Brain microvascular endothelial cell (primary cell): ENCODE data around the gene ACSM3.
"Not testable (repeated sequence)": the region's sequence is repeated elsewhere in the genome, so short reads cannot be mapped to it uniquely, and the experiment has no call there.

Experiments used
- DNase-seq: peaks from one replicate; pipeline ENCODE4 v3.0.0-alpha.2; 2020
- H3K27ac ChIP-seq: fragments of 250-450 bp; sonication (Bioruptor Pico); 2 replicates; pipeline ENCODE4 v1.5.1; 2020; ENCODE audit warnings: mild to moderate bottlenecking, moderate library complexity
- H3K27me3 ChIP-seq: fragments of 250-450 bp; sonication (Bioruptor Pico); replicated peaks from 2 replicates; pipeline ENCODE4 v1.5.1; 2020; ENCODE audit warnings: mild to moderate bottlenecking
- H3K36me3 ChIP-seq: fragments of 250-450 bp; sonication (Bioruptor Pico); replicated peaks from 2 replicates; pipeline ENCODE4 v1.5.1; 2020; ENCODE audit warnings: mild to moderate bottlenecking
- H3K4me3 ChIP-seq: 2 replicates; pipeline ENCODE4 v1.5.1; 2011; ENCODE audit warnings: low read depth, mild to moderate bottlenecking, control low read depth, low read length, moderate library complexity
- in situ Hi-C: cut with HindIII; loops from 2 replicates; pipeline ENCODE4 v1.10.0; 2017; ENCODE audit warnings: low sequenced_read_pairs, low pct_ligation_motif_present
- TF ChIP-seq, protein P1 (sequence below): IDR thresholded peaks from 2 replicates; pipeline ENCODE4 v1.5.1; 2011; ENCODE audit warnings: low read depth, mild to moderate bottlenecking, moderate library complexity, low read length, control low read depth, inconsistent platforms; ENCODE audit errors: missing control alignments

The ACSM3 gene, protein sequence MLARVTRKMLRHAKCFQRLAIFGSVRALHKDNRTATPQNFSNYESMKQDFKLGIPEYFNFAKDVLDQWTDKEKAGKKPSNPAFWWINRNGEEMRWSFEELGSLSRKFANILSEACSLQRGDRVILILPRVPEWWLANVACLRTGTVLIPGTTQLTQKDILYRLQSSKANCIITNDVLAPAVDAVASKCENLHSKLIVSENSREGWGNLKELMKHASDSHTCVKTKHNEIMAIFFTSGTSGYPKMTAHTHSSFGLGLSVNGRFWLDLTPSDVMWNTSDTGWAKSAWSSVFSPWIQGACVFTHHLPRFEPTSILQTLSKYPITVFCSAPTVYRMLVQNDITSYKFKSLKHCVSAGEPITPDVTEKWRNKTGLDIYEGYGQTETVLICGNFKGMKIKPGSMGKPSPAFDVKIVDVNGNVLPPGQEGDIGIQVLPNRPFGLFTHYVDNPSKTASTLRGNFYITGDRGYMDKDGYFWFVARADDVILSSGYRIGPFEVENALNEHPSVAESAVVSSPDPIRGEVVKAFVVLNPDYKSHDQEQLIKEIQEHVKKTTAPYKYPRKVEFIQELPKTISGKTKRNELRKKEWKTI

DNA sequence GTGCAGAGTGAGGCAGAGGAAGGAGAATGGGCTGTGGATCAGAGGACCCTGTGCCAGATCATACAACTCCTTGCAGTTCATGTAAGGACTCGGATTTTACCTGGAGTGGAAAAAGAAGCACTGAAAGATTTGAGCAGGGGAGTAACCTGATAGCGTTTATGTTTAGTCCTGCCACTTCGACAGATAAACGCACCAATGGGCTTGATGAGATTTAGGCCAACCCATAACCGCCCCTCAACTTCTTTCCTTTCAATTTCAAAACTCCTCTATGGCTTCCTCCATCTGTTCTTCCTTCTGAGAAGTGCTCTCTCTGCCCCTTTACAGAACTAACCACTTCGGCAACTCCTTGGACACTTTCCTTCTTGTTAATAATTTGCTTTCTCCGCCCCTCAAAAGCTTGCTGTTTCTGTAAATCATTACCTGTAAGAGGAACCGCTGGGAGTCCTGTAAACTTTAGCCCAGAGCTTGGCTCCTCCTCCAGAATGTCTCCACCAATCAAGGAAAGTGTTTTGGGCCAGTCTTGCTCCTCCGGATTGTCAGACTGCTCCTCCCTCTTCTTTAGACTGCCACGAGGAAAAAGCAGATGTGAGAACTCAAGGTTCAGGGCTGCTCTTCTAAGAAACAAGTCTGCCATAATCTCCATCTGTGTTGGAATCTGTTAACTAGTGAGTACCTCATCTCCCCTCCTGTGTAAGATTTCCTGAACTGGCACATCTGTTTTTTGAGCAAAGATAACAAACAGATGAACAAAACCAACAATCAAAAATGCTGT is at the start of gene ACSM3:
Gene ACSM3 (plus strand): TSS at position 554 of the 772 bp plus-strand sequence. CDS start 6,021 bp downstream, outside the sequence.
- Histone ChIP-seq H3K36me3 (no peaks in the 10 kb centered on the region), H3K27me3 (no peaks in the 10 kb centered on the region), H3K27ac (no peak within 1 kb of the TSS), H3K4me3 (peak within 1 kb of the TSS; percentile 50)
- peak; percentile 53 for DNase-seq
- TF ChIP-seq, protein P1, sequence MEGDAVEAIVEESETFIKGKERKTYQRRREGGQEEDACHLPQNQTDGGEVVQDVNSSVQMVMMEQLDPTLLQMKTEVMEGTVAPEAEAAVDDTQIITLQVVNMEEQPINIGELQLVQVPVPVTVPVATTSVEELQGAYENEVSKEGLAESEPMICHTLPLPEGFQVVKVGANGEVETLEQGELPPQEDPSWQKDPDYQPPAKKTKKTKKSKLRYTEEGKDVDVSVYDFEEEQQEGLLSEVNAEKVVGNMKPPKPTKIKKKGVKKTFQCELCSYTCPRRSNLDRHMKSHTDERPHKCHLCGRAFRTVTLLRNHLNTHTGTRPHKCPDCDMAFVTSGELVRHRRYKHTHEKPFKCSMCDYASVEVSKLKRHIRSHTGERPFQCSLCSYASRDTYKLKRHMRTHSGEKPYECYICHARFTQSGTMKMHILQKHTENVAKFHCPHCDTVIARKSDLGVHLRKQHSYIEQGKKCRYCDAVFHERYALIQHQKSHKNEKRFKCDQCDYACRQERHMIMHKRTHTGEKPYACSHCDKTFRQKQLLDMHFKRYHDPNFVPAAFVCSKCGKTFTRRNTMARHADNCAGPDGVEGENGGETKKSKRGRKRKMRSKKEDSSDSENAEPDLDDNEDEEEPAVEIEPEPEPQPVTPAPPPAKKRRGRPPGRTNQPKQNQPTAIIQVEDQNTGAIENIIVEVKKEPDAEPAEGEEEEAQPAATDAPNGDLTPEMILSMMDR = no peak
- in situ Hi-C loops = no loop called here

DNA sequence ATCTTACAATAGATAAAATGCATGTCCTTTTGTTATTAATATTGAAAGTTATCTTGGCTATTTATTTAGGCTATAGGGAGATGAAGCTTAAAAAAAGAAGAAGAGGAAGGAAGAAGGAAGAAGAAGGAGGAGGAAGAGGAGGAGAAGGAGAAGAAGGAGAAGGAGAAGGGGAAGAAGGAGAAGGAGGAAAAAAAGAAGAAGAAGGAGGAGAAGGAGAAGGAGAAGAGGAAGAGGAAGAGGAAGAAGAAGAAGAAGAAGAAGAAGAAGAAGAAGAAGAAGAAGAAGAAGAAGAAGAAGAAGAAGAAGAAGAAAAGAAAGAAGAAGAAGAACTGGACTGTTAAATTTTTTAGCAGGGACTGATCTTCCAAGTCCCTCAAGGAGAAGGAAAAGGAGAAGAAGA is 46.1 kb upstream of the ACSM3 start:
- in situ Hi-C loops, H3K27ac ChIP-seq, H3K27me3 ChIP-seq, H3K36me3 ChIP-seq, H3K4me3 ChIP-seq, DNase-seq: not testable (repeated sequence)

DNA sequence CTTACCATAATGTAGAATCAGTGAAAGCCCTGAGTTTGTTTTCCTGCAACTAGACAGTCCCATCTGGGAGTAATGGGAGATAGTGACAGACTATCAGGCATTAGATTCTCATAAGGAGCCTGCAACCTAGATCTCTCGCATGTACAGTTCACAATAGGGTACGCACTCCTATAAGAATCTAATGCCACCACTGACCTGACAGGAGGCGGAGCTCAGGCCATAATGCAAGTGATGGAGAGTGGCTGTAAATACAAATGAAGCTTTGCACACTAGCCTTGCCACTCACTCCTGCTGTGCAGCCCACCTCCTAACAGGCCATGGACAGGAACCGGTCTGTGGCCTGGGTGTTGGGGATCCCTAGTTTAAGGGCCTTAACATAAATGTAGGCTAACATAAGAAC is 43.6 kb upstream of the ACSM3 start:
- H3K36me3 ChIP-seq = no peaks in the 10 kb centered on the region
- H3K27ac ChIP-seq = no peak overlapping the region
- in situ Hi-C loops = no loop called here
- no peaks in the 10 kb centered on the region for H3K27me3 ChIP-seq
- TF ChIP-seq, protein P1 = no peak
- no peak overlapping the region for H3K4me3 ChIP-seq
- no peak for DNase-seq

DNA sequence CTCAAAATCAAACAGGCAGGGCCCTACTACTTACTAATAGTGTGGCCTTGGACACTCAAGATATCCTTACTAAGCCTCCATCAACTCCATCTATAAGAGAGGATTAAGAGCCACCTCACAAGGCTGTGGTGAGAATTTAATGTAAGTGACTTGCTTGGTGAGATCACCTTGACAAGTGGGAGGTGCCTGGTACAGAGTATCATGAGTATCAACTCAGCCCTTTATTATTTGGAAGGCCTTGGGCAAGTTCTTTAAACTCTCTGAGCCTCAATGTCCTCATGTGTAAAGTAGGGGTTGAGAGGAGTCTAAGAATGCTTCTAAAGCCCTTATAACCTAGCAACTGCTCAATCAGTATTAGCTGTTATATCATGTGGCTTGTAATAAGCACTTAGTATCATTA is 37.2 kb upstream of the ACSM3 start:
- H3K4me3 ChIP-seq = no peak overlapping the region
- in situ Hi-C loops = no loop called here
- H3K27me3 ChIP-seq = no peaks in the 10 kb centered on the region
- TF ChIP-seq, protein P1 = no peak
- H3K36me3 ChIP-seq = no peaks in the 10 kb centered on the region
- no peak for DNase-seq
- no peak overlapping the region for H3K27ac ChIP-seq

DNA sequence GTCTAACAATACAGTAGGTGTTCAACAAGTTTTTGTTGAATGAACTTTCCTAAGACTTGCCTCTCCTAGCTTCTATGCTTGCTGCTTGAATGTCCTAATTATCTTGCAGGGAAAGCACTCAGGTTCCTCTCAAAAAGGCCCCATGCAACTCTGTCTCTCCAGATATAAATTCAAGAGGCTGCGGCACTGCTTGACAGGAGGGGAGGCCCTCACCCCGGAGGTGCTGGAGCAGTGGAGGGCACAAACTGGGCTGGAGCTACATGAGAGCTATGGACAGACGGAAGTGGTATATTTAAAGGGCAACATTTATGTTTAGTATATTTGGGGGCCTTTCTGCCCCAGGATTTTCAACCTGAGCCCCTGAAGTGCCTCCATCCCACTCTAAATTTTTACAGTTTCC is 36.6 kb upstream of the ACSM3 start:
- Histone ChIP-seq H3K4me3 (no peak overlapping the region), H3K36me3 (no peaks in the 10 kb centered on the region), H3K27ac (no peak overlapping the region), H3K27me3 (no peaks in the 10 kb centered on the region)
- in situ Hi-C loops = no loop called here
- TF ChIP-seq, protein P1 = no peak
- no peak for DNase-seq

DNA sequence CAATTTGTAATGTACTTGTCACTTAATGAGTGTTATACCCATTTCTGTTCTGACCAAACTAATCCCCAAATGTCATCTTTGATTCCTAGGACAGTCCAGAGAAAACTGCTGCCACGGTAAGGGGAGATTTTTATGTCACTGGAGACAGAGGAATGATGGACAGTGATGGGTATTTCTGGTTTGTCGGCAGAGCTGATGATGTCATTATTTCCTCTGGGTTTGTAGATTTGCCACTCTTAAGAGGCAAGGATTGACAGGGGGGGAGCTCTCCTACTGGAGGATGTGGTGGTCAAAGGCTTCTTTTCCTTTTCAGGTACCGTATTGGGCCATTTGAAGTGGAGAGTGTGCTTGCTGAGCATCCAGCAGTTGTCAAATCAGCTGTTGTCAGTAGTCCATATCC is 34.7 kb upstream of the ACSM3 start:
- in situ Hi-C loops = no loop called here
- H3K4me3 ChIP-seq = no peak overlapping the region
- TF ChIP-seq, protein P1 = no peak

More for the DNA sequence above, 34.7 kb upstream of the ACSM3 start:
- Histone ChIP-seq H3K36me3 (no peaks in the 10 kb centered on the region), H3K27me3 (no peaks in the 10 kb centered on the region), H3K27ac (no peak overlapping the region)
- no peak for DNase-seq
